NCI-H2196 treated with DMSO at 0.1 percent for 48 hours (cell line): ENCODE measurements around the gene SLC23A2.

Experiments used
- DNase-seq: peaks from one replicate; lab custom pipeline; 2025; ENCODE audit not compliant: unreplicated experiment; lab: John Stamatoyannopoulos, UW

Gene SLC23A2

GRCh38 chr20:4910951-4911350 is 90.4 kb downstream of the SLC23A2 start:
- DNase-seq, result no peak

GRCh38 chr20:4905613-4906012 is 95.7 kb downstream of the SLC23A2 start:
- no peak for DNase-seq

- DNase-seq, result no peak
These were observed 96.1 kb downstream of the SLC23A2 start for GRCh38 chr20:4905195-4905594.

GRCh38 chr20:4904127-4904860 is 97.0 kb downstream of the SLC23A2 start:
- DNase-seq, result no peak

- DNase-seq, result no peak
These were observed 98.5 kb downstream of the SLC23A2 start for GRCh38 chr20:4902788-4903187.

GRCh38 chr20:4901031-4901818 is 100.1 kb downstream of the SLC23A2 start:
- DNase-seq, result no peak

- DNase-seq, result no peak
These were observed 102.7 kb downstream of the SLC23A2 start for GRCh38 chr20:4898282-4899244.

- no peak for DNase-seq
These were observed 103.7 kb downstream of the SLC23A2 start for GRCh38 chr20:4897600-4897999.

GRCh38 chr20:4896971-4897497 is 104.3 kb downstream of the SLC23A2 start:
- no peak for DNase-seq

GRCh38 chr20:4896119-4896702 is 105.1 kb downstream of the SLC23A2 start:
- DNase-seq, result no peak

GRCh38 chr20:4894981-4895381 is 106.3 kb downstream of the SLC23A2 start:
- no peak for DNase-seq

- DNase-seq, result no peak
These were observed 106.9 kb downstream of the SLC23A2 start for GRCh38 chr20:4894409-4894808.

GRCh38 chr20:4893709-4894108 is 107.6 kb downstream of the SLC23A2 start:
- no peak for DNase-seq

GRCh38 chr20:4891997-4892396 is 109.3 kb downstream of the SLC23A2 start:
- DNase-seq, result no peak

- no peak for DNase-seq
These were observed 110.0 kb downstream of the SLC23A2 start for GRCh38 chr20:4891190-4891763.

- DNase-seq, result no peak
These were observed 111.9 kb downstream of the SLC23A2 start for GRCh38 chr20:4889446-4889845.

GRCh38 chr20:4887586-4887985 is 113.7 kb downstream of the SLC23A2 start:
- no peak for DNase-seq

- no peak for DNase-seq
These were observed 114.4 kb downstream of the SLC23A2 start for GRCh38 chr20:4886771-4887527.

GRCh38 chr20:4885877-4886276 is 115.4 kb downstream of the SLC23A2 start:
- no peak for DNase-seq

GRCh38 chr20:4883546-4883945 is 117.8 kb downstream of the SLC23A2 start:
- no peak for DNase-seq
